Measurements from ENCODE around the gene MUC20.

DNA sequence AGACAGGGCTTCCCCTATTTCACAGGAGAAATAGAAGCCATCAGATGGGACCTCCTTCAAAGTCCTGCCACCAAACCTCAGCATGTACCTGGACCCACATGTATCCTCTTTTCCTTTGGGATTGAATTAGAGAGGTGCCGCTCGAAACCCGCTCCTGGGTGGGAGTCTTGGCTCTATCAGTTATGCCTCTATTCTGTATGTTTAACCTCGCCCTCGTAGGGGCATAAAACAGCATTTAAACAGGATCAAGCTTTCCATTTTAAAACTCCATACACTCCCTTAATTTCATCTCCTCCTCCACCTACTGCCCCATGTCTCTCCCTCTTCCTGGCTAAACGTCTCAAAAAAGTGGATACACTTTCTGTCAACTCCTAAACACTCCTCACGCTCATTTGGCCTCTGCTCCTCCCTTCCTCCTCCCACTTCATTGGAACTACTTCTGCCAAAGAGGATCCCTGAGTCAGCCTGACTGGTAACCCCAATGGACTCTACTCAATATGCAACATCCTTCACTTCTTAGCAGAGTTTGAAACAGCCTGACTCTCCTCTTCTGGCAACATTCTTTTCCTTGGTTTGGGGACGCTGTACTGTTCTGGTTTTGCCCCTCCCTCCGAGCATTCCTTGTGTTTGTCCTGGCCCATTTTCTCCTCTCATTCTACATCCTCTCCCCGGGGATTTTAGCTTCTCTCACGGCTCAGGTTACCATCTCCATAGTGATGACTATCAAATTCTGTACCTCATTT is 23.0 kb upstream of the MUC20 start:
- TF ChIP-seq, protein P1, sequence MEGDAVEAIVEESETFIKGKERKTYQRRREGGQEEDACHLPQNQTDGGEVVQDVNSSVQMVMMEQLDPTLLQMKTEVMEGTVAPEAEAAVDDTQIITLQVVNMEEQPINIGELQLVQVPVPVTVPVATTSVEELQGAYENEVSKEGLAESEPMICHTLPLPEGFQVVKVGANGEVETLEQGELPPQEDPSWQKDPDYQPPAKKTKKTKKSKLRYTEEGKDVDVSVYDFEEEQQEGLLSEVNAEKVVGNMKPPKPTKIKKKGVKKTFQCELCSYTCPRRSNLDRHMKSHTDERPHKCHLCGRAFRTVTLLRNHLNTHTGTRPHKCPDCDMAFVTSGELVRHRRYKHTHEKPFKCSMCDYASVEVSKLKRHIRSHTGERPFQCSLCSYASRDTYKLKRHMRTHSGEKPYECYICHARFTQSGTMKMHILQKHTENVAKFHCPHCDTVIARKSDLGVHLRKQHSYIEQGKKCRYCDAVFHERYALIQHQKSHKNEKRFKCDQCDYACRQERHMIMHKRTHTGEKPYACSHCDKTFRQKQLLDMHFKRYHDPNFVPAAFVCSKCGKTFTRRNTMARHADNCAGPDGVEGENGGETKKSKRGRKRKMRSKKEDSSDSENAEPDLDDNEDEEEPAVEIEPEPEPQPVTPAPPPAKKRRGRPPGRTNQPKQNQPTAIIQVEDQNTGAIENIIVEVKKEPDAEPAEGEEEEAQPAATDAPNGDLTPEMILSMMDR (conservative IDR thresholded peaks at IDR 0.05; ENCODE audit: low read depth in 2 of 2) = no peak
- TF ChIP-seq, protein P2, sequence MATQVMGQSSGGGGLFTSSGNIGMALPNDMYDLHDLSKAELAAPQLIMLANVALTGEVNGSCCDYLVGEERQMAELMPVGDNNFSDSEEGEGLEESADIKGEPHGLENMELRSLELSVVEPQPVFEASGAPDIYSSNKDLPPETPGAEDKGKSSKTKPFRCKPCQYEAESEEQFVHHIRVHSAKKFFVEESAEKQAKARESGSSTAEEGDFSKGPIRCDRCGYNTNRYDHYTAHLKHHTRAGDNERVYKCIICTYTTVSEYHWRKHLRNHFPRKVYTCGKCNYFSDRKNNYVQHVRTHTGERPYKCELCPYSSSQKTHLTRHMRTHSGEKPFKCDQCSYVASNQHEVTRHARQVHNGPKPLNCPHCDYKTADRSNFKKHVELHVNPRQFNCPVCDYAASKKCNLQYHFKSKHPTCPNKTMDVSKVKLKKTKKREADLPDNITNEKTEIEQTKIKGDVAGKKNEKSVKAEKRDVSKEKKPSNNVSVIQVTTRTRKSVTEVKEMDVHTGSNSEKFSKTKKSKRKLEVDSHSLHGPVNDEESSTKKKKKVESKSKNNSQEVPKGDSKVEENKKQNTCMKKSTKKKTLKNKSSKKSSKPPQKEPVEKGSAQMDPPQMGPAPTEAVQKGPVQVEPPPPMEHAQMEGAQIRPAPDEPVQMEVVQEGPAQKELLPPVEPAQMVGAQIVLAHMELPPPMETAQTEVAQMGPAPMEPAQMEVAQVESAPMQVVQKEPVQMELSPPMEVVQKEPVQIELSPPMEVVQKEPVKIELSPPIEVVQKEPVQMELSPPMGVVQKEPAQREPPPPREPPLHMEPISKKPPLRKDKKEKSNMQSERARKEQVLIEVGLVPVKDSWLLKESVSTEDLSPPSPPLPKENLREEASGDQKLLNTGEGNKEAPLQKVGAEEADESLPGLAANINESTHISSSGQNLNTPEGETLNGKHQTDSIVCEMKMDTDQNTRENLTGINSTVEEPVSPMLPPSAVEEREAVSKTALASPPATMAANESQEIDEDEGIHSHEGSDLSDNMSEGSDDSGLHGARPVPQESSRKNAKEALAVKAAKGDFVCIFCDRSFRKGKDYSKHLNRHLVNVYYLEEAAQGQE (IDR thresholded peaks at IDR 0.05; ENCODE audit: unreplicated experiment) = no peak
- no peak for TF ChIP-seq POLR2AphosphoS5 (IDR thresholded peaks at IDR 0.05; ENCODE audit: low read depth)
- TF ChIP-seq EZH2 (IDR thresholded peaks at IDR 0.05; ENCODE audit: low read depth, unreplicated experiment) = no peak
- TF ChIP-seq, protein P3, sequence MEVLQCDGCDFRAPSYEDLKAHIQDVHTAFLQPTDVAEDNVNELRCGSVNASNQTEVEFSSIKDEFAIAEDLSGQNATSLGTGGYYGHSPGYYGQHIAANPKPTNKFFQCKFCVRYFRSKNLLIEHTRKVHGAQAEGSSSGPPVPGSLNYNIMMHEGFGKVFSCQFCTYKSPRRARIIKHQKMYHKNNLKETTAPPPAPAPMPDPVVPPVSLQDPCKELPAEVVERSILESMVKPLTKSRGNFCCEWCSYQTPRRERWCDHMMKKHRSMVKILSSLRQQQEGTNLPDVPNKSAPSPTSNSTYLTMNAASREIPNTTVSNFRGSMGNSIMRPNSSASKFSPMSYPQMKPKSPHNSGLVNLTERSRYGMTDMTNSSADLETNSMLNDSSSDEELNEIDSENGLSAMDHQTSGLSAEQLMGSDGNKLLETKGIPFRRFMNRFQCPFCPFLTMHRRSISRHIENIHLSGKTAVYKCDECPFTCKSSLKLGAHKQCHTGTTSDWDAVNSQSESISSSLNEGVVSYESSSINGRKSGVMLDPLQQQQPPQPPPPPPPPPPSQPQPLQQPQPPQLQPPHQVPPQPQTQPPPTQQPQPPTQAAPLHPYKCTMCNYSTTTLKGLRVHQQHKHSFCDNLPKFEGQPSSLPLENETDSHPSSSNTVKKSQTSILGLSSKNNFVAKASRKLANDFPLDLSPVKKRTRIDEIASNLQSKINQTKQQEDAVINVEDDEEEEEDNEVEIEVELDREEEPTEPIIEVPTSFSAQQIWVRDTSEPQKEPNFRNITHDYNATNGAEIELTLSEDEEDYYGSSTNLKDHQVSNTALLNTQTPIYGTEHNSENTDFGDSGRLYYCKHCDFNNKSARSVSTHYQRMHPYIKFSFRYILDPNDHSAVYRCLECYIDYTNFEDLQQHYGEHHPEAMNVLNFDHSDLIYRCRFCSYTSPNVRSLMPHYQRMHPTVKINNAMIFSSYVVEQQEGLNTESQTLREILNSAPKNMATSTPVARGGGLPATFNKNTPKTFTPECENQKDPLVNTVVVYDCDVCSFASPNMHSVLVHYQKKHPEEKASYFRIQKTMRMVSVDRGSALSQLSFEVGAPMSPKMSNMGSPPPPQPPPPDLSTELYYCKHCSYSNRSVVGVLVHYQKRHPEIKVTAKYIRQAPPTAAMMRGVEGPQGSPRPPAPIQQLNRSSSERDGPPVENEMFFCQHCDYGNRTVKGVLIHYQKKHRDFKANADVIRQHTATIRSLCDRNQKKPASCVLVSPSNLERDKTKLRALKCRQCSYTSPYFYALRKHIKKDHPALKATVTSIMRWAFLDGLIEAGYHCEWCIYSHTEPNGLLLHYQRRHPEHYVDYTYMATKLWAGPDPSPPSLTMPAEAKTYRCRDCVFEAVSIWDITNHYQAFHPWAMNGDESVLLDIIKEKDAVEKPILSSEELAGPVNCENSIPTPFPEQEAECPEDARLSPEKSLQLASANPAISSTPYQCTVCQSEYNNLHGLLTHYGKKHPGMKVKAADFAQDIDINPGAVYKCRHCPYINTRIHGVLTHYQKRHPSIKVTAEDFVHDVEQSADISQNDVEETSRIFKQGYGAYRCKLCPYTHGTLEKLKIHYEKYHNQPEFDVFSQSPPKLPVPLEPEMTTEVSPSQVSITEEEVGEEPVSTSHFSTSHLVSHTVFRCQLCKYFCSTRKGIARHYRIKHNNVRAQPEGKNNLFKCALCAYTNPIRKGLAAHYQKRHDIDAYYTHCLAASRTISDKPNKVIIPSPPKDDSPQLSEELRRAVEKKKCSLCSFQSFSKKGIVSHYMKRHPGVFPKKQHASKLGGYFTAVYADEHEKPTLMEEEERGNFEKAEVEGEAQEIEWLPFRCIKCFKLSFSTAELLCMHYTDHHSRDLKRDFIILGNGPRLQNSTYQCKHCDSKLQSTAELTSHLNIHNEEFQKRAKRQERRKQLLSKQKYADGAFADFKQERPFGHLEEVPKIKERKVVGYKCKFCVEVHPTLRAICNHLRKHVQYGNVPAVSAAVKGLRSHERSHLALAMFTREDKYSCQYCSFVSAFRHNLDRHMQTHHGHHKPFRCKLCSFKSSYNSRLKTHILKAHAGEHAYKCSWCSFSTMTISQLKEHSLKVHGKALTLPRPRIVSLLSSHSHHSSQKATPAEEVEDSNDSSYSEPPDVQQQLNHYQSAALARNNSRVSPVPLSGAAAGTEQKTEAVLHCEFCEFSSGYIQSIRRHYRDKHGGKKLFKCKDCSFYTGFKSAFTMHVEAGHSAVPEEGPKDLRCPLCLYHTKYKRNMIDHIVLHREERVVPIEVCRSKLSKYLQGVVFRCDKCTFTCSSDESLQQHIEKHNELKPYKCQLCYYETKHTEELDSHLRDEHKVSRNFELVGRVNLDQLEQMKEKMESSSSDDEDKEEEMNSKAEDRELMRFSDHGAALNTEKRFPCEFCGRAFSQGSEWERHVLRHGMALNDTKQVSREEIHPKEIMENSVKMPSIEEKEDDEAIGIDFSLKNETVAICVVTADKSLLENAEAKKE (CRISPR knock-in tag; IDR thresholded peaks at IDR 0.05) = no peak
- TF ChIP-seq EZH2phosphoT487 (IDR thresholded peaks at IDR 0.05; ENCODE audit: unreplicated experiment) = no peak
- TF ChIP-seq CREB1 (CRISPR knock-in tag; IDR thresholded peaks at IDR 0.05; ENCODE audit: low read depth) = no peak
- no peak for TF ChIP-seq NANOG (IDR thresholded peaks at IDR 0.05; ENCODE audit: borderline replicate concordance)
